BE2C (cell line): Measurements from ENCODE around the gene CTSD.

ENCODE experiments used
- DNase-seq: peaks from one replicate; pipeline ENCODE4 v3.0.0-alpha.2; 2020
- H3K27me3 ChIP-seq: fragments of 250-450 bp; sonication (Bioruptor Pico); 2 replicates; pipeline ENCODE4 v1.5.1; 2020; ENCODE audit warnings: mild to moderate bottlenecking
- H3K36me3 ChIP-seq: fragments of 250-450 bp; sonication (Bioruptor Pico); 2 replicates; pipeline ENCODE4 v1.5.1; 2020; ENCODE audit warnings: mild to moderate bottlenecking
- H3K4me1 ChIP-seq: fragments of 250-450 bp; sonication (Bioruptor Pico); 2 replicates; pipeline ENCODE4 v1.5.1; 2020
- H3K4me3 ChIP-seq: 2 replicates; pipeline ENCODE4 v1.5.1; 2011; ENCODE audit warnings: low read depth, low read length
- H3K9me3 ChIP-seq: fragments of 250-450 bp; sonication (Bioruptor Pico); 2 replicates; pipeline ENCODE4 v1.5.1; 2020
- TF ChIP-seq, protein P1 (sequence below): IDR thresholded peaks from 2 replicates; pipeline ENCODE4 v1.5.1; 2012; ENCODE audit warnings: mild to moderate bottlenecking, low read depth, low read length

Gene CTSD

DNA sequence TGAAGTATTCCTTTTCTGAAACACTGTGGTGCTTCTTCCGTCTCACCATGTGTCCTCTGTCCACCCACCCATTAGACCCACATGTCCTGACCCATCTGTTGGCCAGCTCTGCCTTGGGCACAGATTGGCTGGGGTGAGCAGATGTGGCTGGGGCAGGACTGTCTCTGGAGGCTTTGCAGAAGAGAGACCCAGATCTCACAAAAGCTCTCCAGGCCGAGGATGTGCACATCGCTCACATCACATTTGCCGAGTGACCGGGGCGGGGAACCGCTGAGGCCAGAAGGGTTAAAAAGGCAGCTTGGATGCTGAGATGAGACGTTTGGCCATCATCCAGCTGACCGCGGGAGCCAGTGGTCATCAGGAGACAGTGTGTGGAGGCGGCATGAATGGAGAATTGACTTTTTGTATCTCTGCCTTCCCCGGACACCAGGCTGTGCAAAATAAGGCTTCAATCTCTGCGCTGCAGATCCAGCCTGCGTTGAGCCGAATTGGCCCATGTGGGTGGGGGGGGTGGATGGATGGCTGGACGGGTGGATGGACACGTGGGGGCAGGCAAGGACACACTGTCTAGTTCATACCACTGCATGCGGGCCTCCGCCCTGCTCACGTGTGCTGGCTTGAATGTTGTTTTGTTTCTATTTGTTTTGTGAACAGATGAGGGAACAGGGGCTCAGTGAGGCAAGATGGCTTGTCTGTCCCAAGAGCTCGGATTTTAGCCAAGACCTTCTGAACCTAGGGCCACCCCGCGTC, 19.4 kb downstream of the CTSD start:
- no peak for DNase-seq
- Histone ChIP-seq H3K27me3 (peaks cover 16% of the 10 kb centered on the region), H3K4me3 (no peak overlapping the region), H3K9me3 (no peaks in the 10 kb centered on the region), H3K4me1 (no peaks in the 10 kb centered on the region), H3K36me3 (no peaks in the 10 kb centered on the region)
- TF ChIP-seq, protein P1, sequence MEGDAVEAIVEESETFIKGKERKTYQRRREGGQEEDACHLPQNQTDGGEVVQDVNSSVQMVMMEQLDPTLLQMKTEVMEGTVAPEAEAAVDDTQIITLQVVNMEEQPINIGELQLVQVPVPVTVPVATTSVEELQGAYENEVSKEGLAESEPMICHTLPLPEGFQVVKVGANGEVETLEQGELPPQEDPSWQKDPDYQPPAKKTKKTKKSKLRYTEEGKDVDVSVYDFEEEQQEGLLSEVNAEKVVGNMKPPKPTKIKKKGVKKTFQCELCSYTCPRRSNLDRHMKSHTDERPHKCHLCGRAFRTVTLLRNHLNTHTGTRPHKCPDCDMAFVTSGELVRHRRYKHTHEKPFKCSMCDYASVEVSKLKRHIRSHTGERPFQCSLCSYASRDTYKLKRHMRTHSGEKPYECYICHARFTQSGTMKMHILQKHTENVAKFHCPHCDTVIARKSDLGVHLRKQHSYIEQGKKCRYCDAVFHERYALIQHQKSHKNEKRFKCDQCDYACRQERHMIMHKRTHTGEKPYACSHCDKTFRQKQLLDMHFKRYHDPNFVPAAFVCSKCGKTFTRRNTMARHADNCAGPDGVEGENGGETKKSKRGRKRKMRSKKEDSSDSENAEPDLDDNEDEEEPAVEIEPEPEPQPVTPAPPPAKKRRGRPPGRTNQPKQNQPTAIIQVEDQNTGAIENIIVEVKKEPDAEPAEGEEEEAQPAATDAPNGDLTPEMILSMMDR = no peak

DNA sequence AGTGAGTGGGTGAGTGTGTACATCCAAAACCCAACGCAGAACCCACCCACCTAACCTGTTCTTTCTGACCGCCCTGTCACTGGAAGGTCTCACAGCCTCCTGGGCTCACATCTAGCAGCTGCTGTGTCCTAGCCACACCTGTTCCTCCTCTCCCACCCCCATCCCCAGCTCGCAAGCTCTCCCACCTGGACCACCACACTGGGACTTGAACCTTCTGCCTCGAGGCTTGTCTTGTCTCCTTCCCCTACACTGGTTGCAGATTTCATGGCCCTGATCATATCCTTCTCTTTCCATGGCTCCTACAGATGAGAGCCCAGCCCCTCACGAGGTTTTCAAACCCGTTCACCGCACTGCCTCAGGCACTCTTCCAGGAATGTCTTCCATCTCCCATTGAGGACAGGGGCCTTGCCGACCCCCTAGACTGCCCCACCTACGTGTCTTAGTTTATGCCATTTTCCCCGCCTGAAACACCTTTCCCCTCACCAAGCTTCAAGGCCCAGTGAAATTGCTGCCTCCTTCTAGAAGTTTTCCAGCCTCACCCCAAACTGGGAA, 20.1 kb downstream of the CTSD start:
- Histone ChIP-seq H3K36me3 (no peaks in the 10 kb centered on the region), H3K27me3 (peaks cover 10% of the 10 kb centered on the region), H3K4me3 (no peak overlapping the region), H3K9me3 (no peaks in the 10 kb centered on the region), H3K4me1 (no peaks in the 10 kb centered on the region)
- no peak for DNase-seq
- TF ChIP-seq, protein P1 = no peak

DNA sequence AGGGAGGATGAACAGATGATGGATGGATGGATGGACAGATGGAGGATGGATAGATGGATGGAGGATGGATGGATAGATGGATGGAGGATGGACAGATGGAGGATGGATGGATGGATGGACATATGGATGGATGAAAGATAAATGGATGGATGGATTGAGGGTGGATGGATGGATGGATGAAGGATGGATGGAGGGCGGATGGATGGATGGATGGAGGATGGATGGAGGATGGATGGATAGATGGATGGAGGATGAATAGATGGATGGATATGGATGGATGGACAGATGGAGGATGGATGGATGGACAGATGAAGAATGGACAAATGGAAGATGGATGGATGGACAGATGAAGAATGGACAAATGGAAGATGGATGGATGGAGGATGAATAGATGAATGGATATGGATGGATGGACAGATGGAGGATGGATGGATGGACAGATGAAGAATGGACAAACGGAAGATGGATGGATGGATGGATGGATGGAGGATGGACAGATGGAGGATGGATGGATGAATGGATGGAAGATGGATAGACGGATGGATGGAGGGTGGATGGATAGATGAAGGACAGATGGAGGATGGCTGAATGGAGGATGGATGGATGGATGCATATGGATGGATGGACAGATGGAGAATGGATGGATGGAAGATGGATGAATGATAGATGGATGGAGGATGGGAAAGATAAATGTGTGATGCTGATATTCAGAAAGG, 20.7 kb downstream of the CTSD start:
- no peak for DNase-seq
- Histone ChIP-seq H3K27me3 (peaks cover 4% of the 10 kb centered on the region), H3K4me1 (no peaks in the 10 kb centered on the region), H3K36me3 (no peaks in the 10 kb centered on the region), H3K9me3 (no peaks in the 10 kb centered on the region), H3K4me3 (no peak overlapping the region)
- TF ChIP-seq, protein P1 = no peak

DNA sequence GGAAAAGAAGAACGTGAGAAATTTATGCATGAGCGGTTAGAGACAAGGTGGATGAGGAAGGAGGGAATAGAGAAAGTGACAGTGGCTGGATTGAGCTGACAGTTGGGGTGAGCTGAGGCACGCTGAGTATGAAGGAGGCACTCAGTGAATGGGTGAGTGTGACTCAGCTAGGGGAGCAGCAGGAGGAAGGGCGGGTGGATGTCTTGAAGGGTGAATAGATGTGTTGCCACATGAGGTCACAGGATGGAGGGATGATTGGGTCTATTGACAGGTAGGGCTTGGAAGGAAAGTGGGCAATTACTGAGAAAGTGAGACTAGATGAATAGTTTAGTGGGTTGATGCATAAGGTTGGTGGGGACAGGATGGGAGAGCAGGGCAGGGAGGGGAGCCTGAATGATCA, 21.4 kb downstream of the CTSD start:
- no peak for DNase-seq
- no peaks in the 10 kb centered on the region for H3K4me1 ChIP-seq
- no peaks in the 10 kb centered on the region for H3K27me3 ChIP-seq
- H3K36me3 ChIP-seq = no peaks in the 10 kb centered on the region
- H3K9me3 ChIP-seq = no peaks in the 10 kb centered on the region
- no peak overlapping the region for H3K4me3 ChIP-seq
- TF ChIP-seq, protein P1 = no peak

DNA sequence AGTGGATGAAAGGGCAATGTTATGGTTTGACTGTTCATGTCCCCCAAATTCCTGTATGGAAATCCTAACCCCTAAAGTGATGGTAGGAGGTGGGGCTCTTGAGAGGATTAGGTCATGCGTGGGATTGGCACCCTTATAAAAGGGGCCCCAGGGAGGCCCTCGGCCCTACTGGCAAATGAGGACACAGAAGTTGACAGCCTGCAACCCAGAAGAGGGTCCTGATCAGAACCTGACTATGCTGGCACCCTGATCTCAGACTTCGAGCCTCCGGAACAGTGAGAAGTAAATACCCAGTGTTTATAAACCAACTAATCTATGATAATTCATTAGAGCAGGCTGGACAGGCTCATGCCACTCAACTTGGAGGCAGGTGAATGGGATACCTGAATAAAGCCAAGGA, 22.0 kb downstream of the CTSD start:
- TF ChIP-seq, protein P1 = no peak
- no peaks in the 10 kb centered on the region for H3K4me1 ChIP-seq
- H3K36me3 ChIP-seq = no peaks in the 10 kb centered on the region
- H3K9me3 ChIP-seq = no peaks in the 10 kb centered on the region
- no peak for DNase-seq
- H3K27me3 ChIP-seq = no peaks in the 10 kb centered on the region
- H3K4me3 ChIP-seq = no peak overlapping the region
